HS-5 (cell line): ENCODE measurements around the gene PDIA6.

Source experiments
- DNase-seq: peaks from one replicate; pipeline ENCODE4 v3.0.0-alpha.2; 2012; ENCODE audit warnings: low read depth

Gene PDIA6

GRCh38 chr2:10812362-10813162, at the start of gene PDIA6:
TSS of gene PDIA6 (minus strand) at chr2:10812785. CDS start at chr2:10812696, 89 bp downstream.
- peak; percentile 69 for DNase-seq

- no peak for DNase-seq
Measured at GRCh38 chr2:10862330-10862729, 49.7 kb upstream of the PDIA6 start.

DNA sequence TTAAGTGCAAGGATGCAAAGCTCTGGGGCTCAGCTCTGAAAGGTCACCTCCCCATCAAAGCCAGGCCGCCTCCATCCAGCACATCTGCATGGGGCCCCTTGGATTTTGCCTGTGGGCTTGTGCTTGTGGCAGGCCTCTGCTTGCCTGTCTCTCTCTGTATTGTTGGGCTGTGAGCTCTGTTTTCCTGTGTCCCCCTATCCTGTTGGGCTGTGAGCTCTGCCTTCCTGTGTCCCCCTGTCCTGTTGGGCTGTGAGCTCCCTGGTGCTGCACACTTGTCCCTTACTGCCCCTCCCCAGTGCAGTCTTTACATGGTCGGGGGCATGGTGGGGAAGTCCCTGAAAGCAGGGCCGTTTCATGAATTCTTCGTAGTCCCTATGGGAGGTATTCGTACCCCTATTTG, 49.2 kb upstream of the PDIA6 start:
- no peak for DNase-seq

DNA sequence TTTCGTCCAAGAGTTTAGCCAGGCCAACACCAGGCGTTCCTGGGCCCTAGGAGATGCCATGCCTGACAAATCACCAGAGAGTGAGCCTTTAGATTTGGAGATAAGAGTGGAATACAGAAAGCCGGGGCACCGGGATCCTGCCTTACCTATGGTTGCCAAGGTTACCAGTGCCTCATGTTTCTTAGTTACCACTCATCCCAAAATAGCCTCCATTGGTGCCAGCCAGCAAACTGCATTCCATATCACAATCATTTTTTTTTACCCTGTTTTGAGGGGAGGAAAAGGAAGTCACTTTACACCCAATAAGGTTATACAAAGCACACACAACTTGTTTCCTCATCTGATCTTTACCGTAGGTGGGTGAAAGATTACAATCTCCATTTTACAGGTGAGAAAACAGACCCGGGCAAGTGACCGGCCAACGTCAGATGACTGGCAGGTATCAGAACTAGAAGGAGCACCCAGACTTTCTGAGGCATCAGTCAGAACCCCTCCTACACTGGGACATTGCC, 48.3 kb upstream of the PDIA6 start:
- DNase-seq: no peak

DNA sequence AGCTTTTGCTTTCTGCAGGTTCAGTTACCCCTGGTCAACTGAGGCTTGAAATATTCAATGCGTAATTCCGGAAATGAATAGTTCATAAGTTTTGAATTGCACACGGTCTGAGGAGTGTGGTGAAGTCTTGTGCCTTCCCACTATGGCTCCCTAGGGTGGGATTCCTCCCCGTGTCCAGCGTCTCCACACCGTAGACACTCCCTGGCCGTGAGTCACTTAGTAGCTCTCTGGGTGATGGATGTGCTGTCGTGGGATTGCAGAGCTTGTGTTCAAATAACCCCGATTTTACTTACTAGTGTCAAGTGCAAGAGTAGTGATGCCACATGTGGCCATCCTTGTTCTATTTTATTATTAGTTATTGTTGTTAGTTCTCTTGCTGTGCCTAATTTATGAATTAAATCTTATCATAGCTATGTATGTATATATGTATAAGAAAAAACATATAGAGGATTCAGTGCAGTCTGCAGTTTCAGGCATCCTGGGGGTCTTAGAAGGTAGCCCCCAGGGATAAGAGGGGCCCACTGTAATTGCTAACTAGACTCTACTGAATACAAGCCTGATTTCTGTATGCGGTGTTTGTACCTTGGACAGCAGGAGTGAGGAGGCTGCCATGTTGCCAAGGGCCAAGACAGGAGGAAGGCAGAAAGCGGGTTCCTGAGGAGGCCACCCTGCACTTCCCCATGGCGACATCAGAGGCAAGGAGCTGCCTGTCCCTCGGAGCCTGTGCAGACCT, 47.7 kb upstream of the PDIA6 start:
- no peak for DNase-seq

DNA sequence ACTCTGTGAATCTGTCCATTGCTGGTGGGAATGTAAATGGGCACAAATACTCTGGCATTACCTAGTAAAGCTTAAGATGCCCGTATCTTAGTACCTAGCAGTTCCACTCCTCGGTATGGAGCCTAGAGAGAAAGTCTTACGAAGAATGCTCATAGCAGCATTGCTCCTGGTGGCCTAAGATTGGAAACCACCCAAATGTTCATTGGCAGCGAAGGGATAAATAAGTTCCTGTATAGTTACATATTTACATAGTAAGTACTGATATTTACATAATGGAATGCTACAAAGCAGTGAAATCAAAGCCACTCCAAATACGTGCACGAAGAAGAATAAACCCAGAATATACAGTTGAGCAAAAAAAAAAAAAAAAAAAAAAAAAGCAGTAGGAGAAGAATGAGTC, 46.7 kb upstream of the PDIA6 start:
- DNase-seq: no peak

DNA sequence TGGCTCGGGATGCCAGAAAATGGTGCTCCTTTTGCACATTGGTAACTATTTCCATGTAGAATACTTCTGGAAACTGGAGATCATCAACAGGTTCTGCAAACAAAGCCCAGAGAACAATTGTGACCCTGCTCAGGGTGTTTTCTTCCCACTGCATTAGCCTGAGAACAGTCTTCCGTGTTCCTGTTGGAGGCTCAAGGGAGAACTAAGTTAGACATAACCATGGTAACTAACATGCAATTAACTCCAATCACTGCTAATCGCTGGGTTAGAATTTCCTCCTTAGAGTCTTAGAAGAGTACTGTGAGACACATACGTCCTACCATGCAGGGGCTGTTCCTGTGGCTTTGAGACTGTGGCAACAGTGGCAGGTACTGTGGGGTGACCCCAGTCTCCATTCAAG, 36.0 kb upstream of the PDIA6 start:
- no peak for DNase-seq

GRCh38 chr2:10847008-10847407, 34.4 kb upstream of the PDIA6 start:
- DNase-seq: no peak

- no peak for DNase-seq
Measured at GRCh38 chr2:10846110-10846861, 33.7 kb upstream of the PDIA6 start.

DNA sequence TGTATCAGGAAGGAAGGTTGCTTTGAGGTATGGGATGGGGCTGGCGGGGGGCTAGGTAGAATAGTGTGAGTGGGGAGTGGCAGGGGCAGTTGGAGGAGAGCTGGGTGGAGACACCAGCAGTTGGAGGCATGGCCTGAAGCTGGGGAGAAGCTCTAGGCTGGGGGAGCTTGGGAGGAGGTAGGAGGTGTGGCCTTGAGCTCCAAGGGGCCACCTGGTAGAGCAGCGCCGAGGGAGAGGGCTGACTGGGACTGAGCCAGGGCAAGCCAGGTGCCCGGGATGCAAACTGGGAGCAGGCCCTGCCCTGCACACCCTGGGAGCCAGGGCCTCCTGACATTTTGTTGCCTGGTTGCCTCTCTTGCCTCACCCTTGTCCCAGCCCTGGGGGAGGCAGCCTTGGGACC, 33.1 kb upstream of the PDIA6 start:
- DNase-seq: no peak

DNA sequence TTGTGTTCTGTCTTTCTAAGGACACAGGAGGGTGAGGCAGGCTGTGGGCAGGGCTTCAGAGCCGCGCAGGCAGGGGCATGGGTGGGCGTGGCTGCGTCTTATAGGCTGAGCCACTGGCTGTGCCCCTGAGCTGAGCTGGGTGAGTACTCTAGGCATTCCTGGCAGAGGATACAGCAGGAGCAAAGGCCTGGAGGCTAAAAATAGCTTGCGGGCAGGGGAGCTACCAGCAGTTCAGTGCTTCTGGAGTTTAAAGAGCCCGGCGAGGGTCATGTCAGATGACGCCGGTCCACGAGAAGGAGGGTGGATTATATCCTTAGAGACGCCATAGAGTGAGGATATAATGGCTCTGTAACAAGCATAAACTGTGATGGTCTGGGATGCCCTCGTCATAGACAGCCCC, 31.5 kb upstream of the PDIA6 start:
- no peak for DNase-seq

DNA sequence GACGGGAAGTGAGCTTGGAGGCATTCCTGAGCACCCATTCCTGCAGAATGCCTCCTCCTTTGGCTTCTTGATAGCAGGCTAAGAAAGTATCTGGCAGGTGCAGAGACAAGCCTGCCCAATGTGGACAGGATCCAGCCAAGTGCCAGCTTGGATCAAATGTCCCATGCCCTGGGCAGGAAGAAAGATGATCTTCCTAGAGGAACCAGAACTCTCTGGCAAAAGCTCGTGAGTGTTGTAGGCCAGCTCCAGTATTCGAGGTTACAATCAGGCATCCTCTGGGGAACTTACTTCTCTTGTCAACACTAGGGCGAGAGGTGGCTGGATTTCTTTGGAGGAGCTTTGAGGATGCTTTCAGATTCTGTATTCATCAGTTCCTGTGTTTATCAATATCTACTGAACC, 29.9 kb upstream of the PDIA6 start:
- DNase-seq: no peak

DNA sequence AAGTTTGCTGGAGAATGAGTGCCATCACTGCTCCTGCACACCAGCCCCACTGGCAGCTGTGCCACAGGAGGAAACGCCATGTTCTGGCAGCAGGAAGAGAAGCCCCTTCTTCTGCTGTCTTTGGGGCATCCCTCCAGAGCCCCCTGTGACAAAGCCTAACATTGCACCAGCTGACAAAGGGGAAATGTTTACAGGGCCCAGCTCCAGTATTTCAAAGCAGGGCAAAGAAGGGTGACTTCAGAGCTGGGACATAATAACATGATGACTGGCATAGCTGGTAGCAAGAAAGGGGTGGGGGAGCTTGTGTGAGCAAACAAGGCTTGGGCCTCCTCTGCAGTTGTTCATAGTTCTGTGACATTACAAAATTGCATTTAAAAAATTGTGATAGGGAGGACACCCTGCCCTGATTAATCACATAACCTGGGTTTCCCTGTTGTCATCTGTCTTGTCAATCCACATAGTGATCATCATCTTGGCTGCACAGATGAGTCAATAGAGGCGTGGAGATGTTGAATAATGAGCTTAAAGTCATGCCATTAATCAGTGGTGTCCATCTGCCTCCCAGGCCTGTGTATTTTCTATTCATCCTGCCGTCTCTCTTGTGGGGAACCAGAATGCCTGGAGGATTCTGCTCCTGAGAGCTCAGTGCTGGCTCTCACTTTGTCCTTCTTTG, 29.1 kb upstream of the PDIA6 start:
- no peak for DNase-seq

DNA sequence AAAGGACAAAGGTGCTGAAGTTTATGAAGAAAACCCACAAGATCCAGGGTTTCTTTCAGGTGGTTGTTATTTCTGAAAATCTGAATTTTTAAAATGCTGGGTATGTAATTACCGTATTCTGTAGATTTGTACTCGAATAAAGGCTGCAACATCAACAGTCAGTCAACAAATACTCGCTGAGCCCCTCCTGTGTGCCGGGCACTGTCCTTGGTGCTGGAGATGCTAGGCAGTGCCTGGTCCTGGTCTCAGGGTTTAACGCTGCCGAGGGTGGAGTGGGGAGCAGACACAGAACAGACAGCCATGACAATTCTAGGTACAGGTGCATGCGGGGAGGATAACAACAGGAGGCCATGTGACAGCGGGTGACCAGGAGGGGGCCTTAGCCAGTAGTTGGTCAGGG, 27.2 kb upstream of the PDIA6 start:
- no peak for DNase-seq

DNA sequence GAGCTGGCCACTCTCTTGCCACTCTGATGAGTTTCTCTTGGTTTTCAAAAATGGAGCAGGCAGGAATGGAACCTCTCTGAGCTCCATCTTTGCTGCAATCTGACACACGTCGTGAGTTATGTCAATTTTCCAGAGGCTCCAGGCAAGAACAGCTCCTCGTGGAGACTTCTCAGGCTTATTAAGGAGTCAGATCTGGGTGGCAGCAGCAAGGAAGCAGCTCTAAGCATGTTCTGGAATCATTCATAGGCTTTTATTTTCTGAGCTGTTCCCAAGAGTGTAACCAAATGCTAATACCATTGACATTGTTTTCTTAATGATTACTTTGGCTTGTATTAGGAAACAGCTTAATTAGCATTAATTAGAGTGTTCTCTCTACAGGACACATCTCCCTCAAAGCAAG, 26.1 kb upstream of the PDIA6 start:
- no peak for DNase-seq

DNA sequence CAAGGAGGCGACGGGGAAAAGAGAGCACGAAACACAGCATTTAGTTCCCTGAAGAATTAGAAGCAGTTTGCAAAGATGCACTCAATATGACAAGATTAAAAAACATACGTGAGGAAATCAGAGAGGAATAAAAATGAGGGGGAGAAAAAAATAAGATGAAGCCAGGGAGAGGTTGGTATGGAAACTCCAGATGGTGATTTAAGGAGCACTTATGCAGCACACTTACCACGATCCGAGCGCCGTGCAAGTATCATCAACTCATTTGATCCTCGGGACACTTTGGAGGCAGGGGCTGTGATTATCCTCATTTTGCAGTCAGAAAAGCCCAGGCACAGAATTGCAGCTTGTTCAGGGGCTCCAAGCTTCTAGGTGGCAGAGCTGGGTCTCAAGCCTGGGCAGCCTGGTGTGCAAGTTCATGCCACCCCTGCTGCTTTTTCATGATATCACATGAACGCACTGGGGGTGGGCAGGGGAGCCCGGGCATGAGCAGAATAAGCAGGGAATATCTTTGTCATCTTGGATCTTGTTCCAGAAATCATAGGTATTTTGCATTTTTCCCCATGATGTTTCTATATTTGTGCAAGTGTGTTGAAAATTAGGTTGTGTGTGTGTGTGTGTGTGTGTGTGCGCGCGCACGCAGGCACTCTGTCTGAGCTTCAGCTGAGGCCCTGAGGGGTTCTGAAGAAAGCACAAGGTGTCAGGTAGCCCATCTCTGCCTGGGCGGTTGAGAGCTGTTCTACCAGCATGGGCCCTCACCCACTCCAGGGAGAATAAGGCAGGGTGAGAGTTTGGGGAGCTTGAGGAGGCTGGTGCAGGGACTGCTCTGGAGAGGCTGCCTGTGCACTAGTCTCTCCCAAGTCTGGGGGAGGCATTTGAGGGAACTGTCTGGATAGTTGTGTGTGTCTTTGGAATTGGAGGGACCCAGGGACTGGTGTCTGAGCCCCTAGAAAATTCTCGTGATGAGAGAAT, 25.0 kb upstream of the PDIA6 start:
- DNase-seq: no peak

- DNase-seq: no peak
Measured at GRCh38 chr2:10835052-10835970, 22.7 kb upstream of the PDIA6 start.

GRCh38 chr2:10834068-10834655, 21.6 kb upstream of the PDIA6 start:
- no peak for DNase-seq

- no peak for DNase-seq
Measured at GRCh38 chr2:10833021-10833420, 20.4 kb upstream of the PDIA6 start.
